ENCODE results near the gene ZNF23. TPM values are rescaled to one million over a fixed set of nuclear protein-coding genes. Genes with fewer than 3 reads are reported as not detected.

Gene ZNF23
- total and polyA plus RNA-seq, 4 donors, result 1.5 to 6.1 (median 3.1) TPM

DNA sequence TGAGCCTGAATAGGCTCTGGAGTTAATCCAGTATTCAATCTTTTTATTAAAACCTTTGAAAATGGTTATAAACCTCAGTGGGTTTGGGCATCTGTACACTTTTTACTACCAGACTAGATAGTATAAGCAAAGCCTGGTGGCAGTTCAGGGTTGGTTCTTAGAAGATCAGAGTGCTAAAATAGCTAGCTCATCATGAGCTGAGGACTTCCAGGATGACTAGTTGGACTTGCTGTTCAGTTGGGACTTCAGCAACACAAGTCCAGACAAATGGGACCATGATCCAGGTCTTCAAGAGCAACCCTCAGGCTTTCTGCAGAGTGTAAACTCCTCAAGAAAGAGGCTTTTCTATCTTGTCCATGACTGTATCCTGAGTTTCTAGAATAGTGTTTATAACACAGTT, 28.3 kb upstream of the ZNF23 start (continued):
- TF ChIP-seq ZBTB33 (IDR thresholded peaks at IDR 0.05) (no peak), FOXA1 (IDR thresholded peaks at IDR 0.05) (no peak), TAF1 (conservative IDR thresholded peaks at IDR 0.05) (no peak)
- TF ChIP-seq, protein P1, sequence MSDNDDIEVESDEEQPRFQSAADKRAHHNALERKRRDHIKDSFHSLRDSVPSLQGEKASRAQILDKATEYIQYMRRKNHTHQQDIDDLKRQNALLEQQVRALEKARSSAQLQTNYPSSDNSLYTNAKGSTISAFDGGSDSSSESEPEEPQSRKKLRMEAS (IDR thresholded peaks at IDR 0.05), result no peak

DNA sequence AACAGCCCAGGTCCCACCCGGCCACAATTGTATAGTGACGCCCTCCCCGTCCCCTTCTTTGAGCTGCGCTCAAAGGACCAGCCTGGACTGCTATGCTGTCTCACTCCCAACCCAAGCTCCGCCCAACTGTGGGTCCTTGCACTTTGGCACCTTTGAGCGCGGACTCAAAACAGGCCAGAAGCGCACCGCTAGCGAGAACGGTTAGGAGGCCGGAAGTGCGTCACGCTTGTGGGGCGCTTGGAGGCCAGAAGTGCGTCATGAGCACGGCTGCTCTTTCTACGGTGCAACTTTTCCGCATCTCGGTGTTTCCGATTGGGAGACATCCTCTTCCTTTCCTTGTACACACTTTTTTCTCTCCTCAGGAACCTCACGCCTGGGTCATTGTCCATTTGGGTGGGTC, 27.1 kb upstream of the ZNF23 start, which contains the start of gene ZNF19:
Gene ZNF19, minus strand, starts transcription at position 203 of the 400 bp plus-strand sequence. CDS start 7,210 bp downstream, outside the sequence.
- H3K4me1 ChIP-seq (ENCODE audit: control insufficient read depth in 4 of 4, insufficient read depth in 4 of 4, low read length in 3 of 4), result peaks cover 0 to 5% (median 2%) of the 10 kb centered on the region in 4 donors
- TF ChIP-seq EGR1 (IDR thresholded peaks at IDR 0.05; ENCODE audit: low read depth in 2 of 2), result no peak
- no peak for TF ChIP-seq RAD21 (IDR thresholded peaks at IDR 0.05)
- TF ChIP-seq YY1 (IDR thresholded peaks at IDR 0.05), result no peak
- TF ChIP-seq, protein P2, sequence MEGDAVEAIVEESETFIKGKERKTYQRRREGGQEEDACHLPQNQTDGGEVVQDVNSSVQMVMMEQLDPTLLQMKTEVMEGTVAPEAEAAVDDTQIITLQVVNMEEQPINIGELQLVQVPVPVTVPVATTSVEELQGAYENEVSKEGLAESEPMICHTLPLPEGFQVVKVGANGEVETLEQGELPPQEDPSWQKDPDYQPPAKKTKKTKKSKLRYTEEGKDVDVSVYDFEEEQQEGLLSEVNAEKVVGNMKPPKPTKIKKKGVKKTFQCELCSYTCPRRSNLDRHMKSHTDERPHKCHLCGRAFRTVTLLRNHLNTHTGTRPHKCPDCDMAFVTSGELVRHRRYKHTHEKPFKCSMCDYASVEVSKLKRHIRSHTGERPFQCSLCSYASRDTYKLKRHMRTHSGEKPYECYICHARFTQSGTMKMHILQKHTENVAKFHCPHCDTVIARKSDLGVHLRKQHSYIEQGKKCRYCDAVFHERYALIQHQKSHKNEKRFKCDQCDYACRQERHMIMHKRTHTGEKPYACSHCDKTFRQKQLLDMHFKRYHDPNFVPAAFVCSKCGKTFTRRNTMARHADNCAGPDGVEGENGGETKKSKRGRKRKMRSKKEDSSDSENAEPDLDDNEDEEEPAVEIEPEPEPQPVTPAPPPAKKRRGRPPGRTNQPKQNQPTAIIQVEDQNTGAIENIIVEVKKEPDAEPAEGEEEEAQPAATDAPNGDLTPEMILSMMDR (IDR thresholded peaks at IDR 0.05; ENCODE audit: low read depth, low read length, missing input control), result no peak
- TF ChIP-seq, protein P3, sequence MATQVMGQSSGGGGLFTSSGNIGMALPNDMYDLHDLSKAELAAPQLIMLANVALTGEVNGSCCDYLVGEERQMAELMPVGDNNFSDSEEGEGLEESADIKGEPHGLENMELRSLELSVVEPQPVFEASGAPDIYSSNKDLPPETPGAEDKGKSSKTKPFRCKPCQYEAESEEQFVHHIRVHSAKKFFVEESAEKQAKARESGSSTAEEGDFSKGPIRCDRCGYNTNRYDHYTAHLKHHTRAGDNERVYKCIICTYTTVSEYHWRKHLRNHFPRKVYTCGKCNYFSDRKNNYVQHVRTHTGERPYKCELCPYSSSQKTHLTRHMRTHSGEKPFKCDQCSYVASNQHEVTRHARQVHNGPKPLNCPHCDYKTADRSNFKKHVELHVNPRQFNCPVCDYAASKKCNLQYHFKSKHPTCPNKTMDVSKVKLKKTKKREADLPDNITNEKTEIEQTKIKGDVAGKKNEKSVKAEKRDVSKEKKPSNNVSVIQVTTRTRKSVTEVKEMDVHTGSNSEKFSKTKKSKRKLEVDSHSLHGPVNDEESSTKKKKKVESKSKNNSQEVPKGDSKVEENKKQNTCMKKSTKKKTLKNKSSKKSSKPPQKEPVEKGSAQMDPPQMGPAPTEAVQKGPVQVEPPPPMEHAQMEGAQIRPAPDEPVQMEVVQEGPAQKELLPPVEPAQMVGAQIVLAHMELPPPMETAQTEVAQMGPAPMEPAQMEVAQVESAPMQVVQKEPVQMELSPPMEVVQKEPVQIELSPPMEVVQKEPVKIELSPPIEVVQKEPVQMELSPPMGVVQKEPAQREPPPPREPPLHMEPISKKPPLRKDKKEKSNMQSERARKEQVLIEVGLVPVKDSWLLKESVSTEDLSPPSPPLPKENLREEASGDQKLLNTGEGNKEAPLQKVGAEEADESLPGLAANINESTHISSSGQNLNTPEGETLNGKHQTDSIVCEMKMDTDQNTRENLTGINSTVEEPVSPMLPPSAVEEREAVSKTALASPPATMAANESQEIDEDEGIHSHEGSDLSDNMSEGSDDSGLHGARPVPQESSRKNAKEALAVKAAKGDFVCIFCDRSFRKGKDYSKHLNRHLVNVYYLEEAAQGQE (IDR thresholded peaks at IDR 0.05), result no peak
- no peak for TF ChIP-seq GABPA (IDR thresholded peaks at IDR 0.05 in 1 of 2, conservative IDR thresholded peaks at IDR 0.05 in 1 of 2)
- no peak for TF ChIP-seq TAF1 (conservative IDR thresholded peaks at IDR 0.05)
- TF ChIP-seq FOXA2 (IDR thresholded peaks at IDR 0.05), result no peak
- TF ChIP-seq, protein P1 (IDR thresholded peaks at IDR 0.05), result no peak
- TF ChIP-seq ATF3 (IDR thresholded peaks at IDR 0.05), result no peak
- no peak for TF ChIP-seq SP1 (IDR thresholded peaks at IDR 0.05)
- no peak for TF ChIP-seq JUND (IDR thresholded peaks at IDR 0.05)
- TF ChIP-seq HNF4G (IDR thresholded peaks at IDR 0.05), result no peak
- no peak for TF ChIP-seq HNF4A (conservative IDR thresholded peaks at IDR 0.05)
- TF ChIP-seq NR2F2 (IDR thresholded peaks at IDR 0.05), result no peak
- 91% methylated on average over 22 of the region's 22 CpGs for WGBS

More for the DNA sequence above, 27.1 kb upstream of the ZNF23 start, which contains the start of gene ZNF19:
- Histone ChIP-seq H3K27ac (ENCODE audit: low read depth in 1 of 2, low read length in 2 of 2) (no peak within 1 kb of the TSS), H3K4me3 (ENCODE audit: low read depth in 1 of 3, low read length in 3 of 3) (no peak within 1 kb of the TSS), H3K27me3 (ENCODE audit: control insufficient read depth in 4 of 4, insufficient read depth in 4 of 4, low read length in 3 of 4) (no peaks in the 10 kb centered on the region), H3K9ac (ENCODE audit: low read depth in 1 of 2, low read length in 2 of 2) (no peak within 1 kb of the TSS), H3K36me3 (ENCODE audit: control insufficient read depth in 4 of 4, insufficient read depth in 3 of 4, low read depth in 1 of 4, low read length in 3 of 4) (no peaks in the 10 kb centered on the region), H3K9me3 (ENCODE audit: control insufficient read depth in 4 of 4, low read length in 3 of 4) (no peaks in the 10 kb centered on the region)
- no peak for DNase-seq (ENCODE audit: low spot score)
